DND-41 (cell line): ENCODE data around the gene LINGO3.

ENCODE experiments used
- ATAC-seq: fragments of 200-7000 bp; cut with Tn5 transposase; 3 replicates; pipeline ENCODE4 v1.9.1; 2021; ENCODE audit warnings: low read depth; ENCODE audit not compliant: insufficient read depth
- DNase-seq: peaks from one replicate; pipeline ENCODE4 v3.0.0-alpha.2; 2020
- H2AFZ ChIP-seq: 2 replicates; pipeline ENCODE4 v1.6.0; 2012; ENCODE audit warnings: low read depth, low read length
- H3K27ac ChIP-seq: 2 replicates; pipeline ENCODE4 v1.5.1; 2012; ENCODE audit warnings: low read length, inconsistent platforms
- H3K27me3 ChIP-seq: fragments of 200-600 bp; sonication (generic); 2 replicates; pipeline ENCODE4 v1.6.0; 2012; ENCODE audit warnings: low read length, mild to moderate bottlenecking, inconsistent platforms; ENCODE audit not compliant: insufficient read depth, poor library complexity
- H3K36me3 ChIP-seq: 2 replicates; pipeline ENCODE4 v1.5.1; 2012; ENCODE audit warnings: low read length, inconsistent platforms; ENCODE audit not compliant: insufficient read depth
- H3K4me1 ChIP-seq: 2 replicates; pipeline ENCODE4 v1.5.1; 2012; ENCODE audit warnings: mild to moderate bottlenecking, low read length; ENCODE audit not compliant: insufficient read depth
- H3K4me2 ChIP-seq: 2 replicates; pipeline ENCODE4 v1.6.0; 2012; ENCODE audit warnings: mild to moderate bottlenecking, moderate library complexity, low read length, inconsistent platforms; ENCODE audit not compliant: insufficient read depth
- H3K4me3 ChIP-seq, 2 experiments: fragments of 200-600 bp in 1 of 2; shearing (Covaris generic) in 1 of 2; 2 replicates each; pipeline ENCODE4 v1.5.1; 2012 to 2016; ENCODE audit warnings: inconsistent platforms in 2 of 2, low read length in 2 of 2, mild to moderate bottlenecking in 2 of 2, low read depth in 1 of 2, moderate library complexity in 1 of 2
- H3K79me2 ChIP-seq: 2 replicates; pipeline ENCODE4 v1.6.0; 2012; ENCODE audit warnings: low read length, inconsistent platforms; ENCODE audit not compliant: insufficient read depth
- H3K9ac ChIP-seq: 2 replicates; pipeline ENCODE4 v1.6.0; 2012; ENCODE audit warnings: low read depth, mild to moderate bottlenecking, inconsistent platforms, low read length, moderate library complexity
- H3K9me3 ChIP-seq: 2 replicates; pipeline ENCODE4 v1.5.1; 2012; ENCODE audit warnings: low read length, moderate library complexity, mild to moderate bottlenecking, inconsistent platforms; ENCODE audit not compliant: insufficient read depth, severe bottlenecking
- H4K20me1 ChIP-seq: 2 replicates; pipeline ENCODE4 v1.6.0; 2012; ENCODE audit warnings: low read length; ENCODE audit not compliant: insufficient read depth
- EZH2 ChIP-seq: IDR thresholded peaks from 3 replicates; pipeline ENCODE4 v1.6.1; 2012; ENCODE audit warnings: borderline replicate concordance, low read depth, mild to moderate bottlenecking, moderate library complexity, low read length, inconsistent platforms; ENCODE audit not compliant: severe bottlenecking
- TF ChIP-seq, protein P1 (sequence below): IDR thresholded peaks from 2 replicates; pipeline ENCODE4 v1.5.1; 2012; ENCODE audit warnings: borderline replicate concordance, low read length, moderate library complexity, mild to moderate bottlenecking; ENCODE audit not compliant: poor library complexity, severe bottlenecking; ENCODE audit errors: extremely low read depth

Gene LINGO3

GRCh38 chr19:2330255-2330631, 22.3 kb upstream of the LINGO3 start:
- TF ChIP-seq EZH2 = no peak
- TF ChIP-seq, protein P1, sequence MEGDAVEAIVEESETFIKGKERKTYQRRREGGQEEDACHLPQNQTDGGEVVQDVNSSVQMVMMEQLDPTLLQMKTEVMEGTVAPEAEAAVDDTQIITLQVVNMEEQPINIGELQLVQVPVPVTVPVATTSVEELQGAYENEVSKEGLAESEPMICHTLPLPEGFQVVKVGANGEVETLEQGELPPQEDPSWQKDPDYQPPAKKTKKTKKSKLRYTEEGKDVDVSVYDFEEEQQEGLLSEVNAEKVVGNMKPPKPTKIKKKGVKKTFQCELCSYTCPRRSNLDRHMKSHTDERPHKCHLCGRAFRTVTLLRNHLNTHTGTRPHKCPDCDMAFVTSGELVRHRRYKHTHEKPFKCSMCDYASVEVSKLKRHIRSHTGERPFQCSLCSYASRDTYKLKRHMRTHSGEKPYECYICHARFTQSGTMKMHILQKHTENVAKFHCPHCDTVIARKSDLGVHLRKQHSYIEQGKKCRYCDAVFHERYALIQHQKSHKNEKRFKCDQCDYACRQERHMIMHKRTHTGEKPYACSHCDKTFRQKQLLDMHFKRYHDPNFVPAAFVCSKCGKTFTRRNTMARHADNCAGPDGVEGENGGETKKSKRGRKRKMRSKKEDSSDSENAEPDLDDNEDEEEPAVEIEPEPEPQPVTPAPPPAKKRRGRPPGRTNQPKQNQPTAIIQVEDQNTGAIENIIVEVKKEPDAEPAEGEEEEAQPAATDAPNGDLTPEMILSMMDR = no peak
- Histone ChIP-seq H3K4me1 (peaks cover 68% of the 10 kb centered on the region), H3K79me2 (peaks cover 97% of the 10 kb centered on the region), H3K36me3 (peaks cover 41% of the 10 kb centered on the region), H4K20me1 (peaks cover 38% of the 10 kb centered on the region), H3K4me2 (peak overlapping the region; percentile 90), H3K4me3 (peak overlapping the region in 1 of 2 experiments; percentile 43; a peak in 2 of 4 replicates), H3K27ac (peak overlapping the region; percentile 92), H3K9ac (peak overlapping the region; percentile 99; the same call in 1 of the 2 replicates), H3K9me3 (no peaks in the 10 kb centered on the region), H2AFZ (no peak overlapping the region), H3K27me3 (no peaks in the 10 kb centered on the region)
- no peak for DNase-seq
- no peak for ATAC-seq

DNA sequence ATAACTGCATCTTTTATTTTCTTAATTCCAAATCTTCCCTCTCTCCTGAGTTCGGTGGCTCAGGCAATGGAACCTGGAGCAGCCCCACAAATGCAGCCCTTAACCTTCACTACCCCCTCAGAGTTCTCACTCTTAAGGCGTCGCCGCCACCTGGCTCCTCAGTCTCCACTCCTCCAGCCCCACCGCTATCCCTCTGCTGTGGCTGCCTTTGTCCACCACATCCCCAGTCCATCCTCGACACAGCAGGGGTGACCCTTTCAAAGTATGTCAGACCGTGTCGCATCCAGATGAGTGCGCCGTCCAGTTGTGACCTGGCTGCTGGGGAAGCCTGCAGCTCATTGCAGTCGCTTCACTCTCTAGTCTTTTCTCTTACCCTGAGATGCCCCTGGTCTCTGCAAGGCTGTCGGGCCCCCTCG, 21.6 kb upstream of the LINGO3 start:
- H3K36me3 ChIP-seq = peaks cover 43% of the 10 kb centered on the region
- peak overlapping the region; percentile 90 for H3K4me2 ChIP-seq
- peak overlapping the region; percentile 79 to 98 for H3K4me3 ChIP-seq
- H3K9me3 ChIP-seq = no peaks in the 10 kb centered on the region
- peak overlapping the region; percentile 99 for H3K9ac ChIP-seq
- no peak for ATAC-seq
- no peak for DNase-seq
- peaks cover 68% of the 10 kb centered on the region for H3K4me1 ChIP-seq
- peaks cover 38% of the 10 kb centered on the region for H4K20me1 ChIP-seq
- TF ChIP-seq EZH2 = no peak
- TF ChIP-seq, protein P1 = no peak
- no peaks in the 10 kb centered on the region for H3K27me3 ChIP-seq
- H3K27ac ChIP-seq = peak overlapping the region; percentile 96
- H3K79me2 ChIP-seq = peaks cover 97% of the 10 kb centered on the region
- H2AFZ ChIP-seq = no peak overlapping the region

- DNase-seq = no peak
- Histone ChIP-seq H3K4me2 (peak overlapping the region; percentile 90), H4K20me1 (peaks cover 38% of the 10 kb centered on the region), H3K9ac (peak overlapping the region; percentile 99), H3K36me3 (peaks cover 43% of the 10 kb centered on the region), H3K4me1 (peaks cover 68% of the 10 kb centered on the region), H3K27ac (peak overlapping the region; percentile 96), H2AFZ (peak overlapping the region; percentile 80), H3K27me3 (no peaks in the 10 kb centered on the region), H3K9me3 (no peaks in the 10 kb centered on the region), H3K4me3 (peak overlapping the region; percentile 79 to 98), H3K79me2 (peaks cover 96% of the 10 kb centered on the region)
- TF ChIP-seq, protein P1 = no peak
- TF ChIP-seq EZH2 = no peak
- ATAC-seq = no peak
Observed at GRCh38 chr19:2329149-2329478, 21.2 kb upstream of the LINGO3 start.
